Motor neuron (in vitro differentiated cells): Measurements from ENCODE around the gene HNF1B. TPM values are rescaled to one million over a fixed set of nuclear protein-coding genes. Genes with fewer than 3 reads are reported as not detected.

ENCODE experiments used
- ATAC-seq, 8 experiments: fragments of 200-7000 bp; cut with Tn5 transposase; replicated peaks in 6 of 8; 2 replicates each; pipeline ENCODE4 v1.8.0; 2021; ENCODE audit warnings: mild to moderate bottlenecking in 8 of 8, moderate library complexity in 8 of 8
- H3K27ac ChIP-seq, 2 donors: fragments of 250-450 bp; sonication (Bioruptor Pico); 2 replicates each; pipeline ENCODE4 v1.9.0; 2021; ENCODE audit warnings: antibody characterized with exemption in 2 of 2, mild to moderate bottlenecking in 2 of 2, moderate library complexity in 1 of 2
- H3K4me1 ChIP-seq, 2 donors: fragments of 250-450 bp; sonication (Bioruptor Pico); replicated peaks in 1 of 2; 2 replicates each; pipeline ENCODE4 v1.6.1; 2021; ENCODE audit warnings: antibody characterized with exemption in 2 of 2, mild to moderate bottlenecking in 2 of 2, moderate library complexity in 1 of 2
- H3K4me3 ChIP-seq, 5 donors: fragments of 250-450 bp; sonication (Bioruptor Pico); 2 replicates each; pipeline ENCODE4 v1.9.0; 2021; ENCODE audit warnings: antibody characterized with exemption in 5 of 5, mild to moderate bottlenecking in 5 of 5, moderate library complexity in 4 of 5
- WGBS, 10 experiments: fragments of 450-650 bp; shearing (Covaris generic); methylation state at CpG; one replicate each; pipeline ENCODE4 v1.0.0; 2022; 5-methylcytosine and 5-hydroxymethylcytosine counted together
- in situ Hi-C, 9 experiments: fragments of 400-800 bp; cut with MboI; loops; one replicate each; pipeline ENCODE4 v1.15.0; 2021; ENCODE audit warnings: low sequenced_read_pairs in 9 of 9, low pct_unique_long_range_greater_than_20kb in 2 of 9; ENCODE audit not compliant: unreplicated experiment in 9 of 9
- total RNA-seq, 8 experiments: library from RNA; unstranded; fragments of 300-600 nt; gene quantifications; 2 replicates each; pipeline versions ENCODE4 v1.2.3 to v1.2.4, GENCODE V29; 2022

The HNF1B gene
- total RNA-seq, 8 experiments from 2014 or later = 0.05 to 0.66 (median 0.20) TPM; not detected in 1

DNA sequence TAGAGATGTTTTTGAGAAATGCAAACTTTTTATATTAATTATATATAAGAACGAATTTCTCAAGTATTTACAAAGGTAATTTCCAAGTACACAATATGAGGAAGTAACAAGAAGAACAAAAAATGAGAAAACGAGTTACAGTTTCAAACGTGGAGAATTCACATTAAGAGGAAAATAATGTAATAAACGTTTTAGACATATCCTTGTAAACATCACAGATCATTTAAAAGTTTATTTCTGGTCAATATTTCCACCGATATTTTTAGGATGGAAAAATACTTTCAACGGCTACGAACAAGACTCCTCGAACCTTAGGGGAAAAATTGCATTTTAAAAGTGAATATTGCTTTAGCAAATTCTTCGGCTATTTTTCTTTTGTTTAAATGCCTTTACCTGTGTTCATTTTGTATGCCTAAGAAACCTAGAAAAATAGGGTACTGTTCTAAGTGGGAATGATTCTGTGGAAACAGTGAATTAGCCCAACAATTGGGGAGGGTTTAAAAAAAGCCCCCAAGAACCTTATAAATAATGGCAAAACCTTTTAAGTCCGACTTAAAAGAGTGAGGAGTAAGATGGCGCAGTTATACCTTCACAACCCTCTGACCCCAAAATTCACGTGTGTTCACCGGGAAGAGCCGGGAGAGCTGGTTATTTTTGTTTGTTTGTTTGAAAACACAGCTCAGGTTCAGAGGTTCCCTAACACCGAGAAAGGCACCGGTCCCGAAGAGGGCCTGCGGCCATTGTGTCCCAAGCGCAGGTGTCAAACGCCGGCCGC, 3.3 kb downstream of the HNF1B start:
- WGBS, 10 experiments = 0 to 19% (median 9%) methylated on average over 4 to 22 of the region's 22 CpGs
- in situ Hi-C loops = no loop called here
- peak overlapping the region in 1 of 2 donors; percentile 51 for H3K27ac ChIP-seq
- H3K4me1 ChIP-seq = peaks cover 15 to 20% of the 10 kb centered on the region in 2 donors
- peak overlapping the region in 3 of 5 donors; percentile 15 to 46 (median 17) for H3K4me3 ChIP-seq
- ATAC-seq = no peak

DNA sequence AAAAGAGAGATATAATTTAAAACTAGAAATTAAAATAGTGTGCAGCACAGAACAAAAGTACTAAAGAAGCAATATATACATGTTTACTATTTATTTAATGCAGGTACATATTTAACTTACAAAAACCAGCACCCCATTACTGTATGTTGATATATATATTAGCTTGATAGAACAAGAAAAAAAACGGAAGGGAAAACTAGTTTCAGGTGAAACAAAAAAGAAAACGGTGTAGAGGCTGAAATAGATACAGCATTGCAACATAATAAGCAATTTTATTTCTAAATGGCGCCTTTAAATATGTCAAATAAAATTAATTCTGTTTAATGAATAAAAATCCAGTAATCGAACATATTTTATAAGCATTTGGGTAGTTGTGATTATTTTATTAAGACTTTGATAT, 3.9 kb downstream of the HNF1B start:
- H3K27ac ChIP-seq = no peak overlapping the region
- no peak for ATAC-seq
- in situ Hi-C loops = no loop called here
- H3K4me1 ChIP-seq = peaks cover 15 to 19% of the 10 kb centered on the region in 2 donors
- WGBS, 10 experiments = 0 to 40% (median 30%) methylated on average over 4 of the region's 4 CpGs
- no peak overlapping the region for H3K4me3 ChIP-seq

DNA sequence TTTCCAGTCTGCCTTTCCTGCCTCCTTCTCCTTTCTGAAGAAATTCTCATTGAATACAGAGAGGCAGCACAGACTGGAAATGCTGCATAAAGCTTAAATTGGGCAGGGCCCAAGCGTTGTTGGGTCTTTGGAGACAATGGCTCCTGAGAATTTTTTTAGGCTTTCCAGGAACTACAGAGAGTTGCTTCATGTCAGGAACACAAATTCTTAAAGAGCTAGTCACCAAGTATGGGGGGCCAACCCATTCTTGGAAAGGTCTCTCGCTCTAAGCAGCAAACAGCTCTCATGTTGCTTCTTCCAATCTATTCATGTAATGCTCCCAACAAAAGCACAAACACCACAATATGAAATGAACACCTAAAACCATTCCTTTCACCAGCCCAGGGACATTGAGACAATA, 6.9 kb downstream of the HNF1B start:
- in situ Hi-C loops = no loop called here
- whole genome bisulfite sequencing, 10 experiments = 0 to 83% (median 49%) methylated on average over 1 to 2 of the region's 2 CpGs; no CpG with 5 or more reads in 2 of the 10 experiments
- ATAC-seq = peak in 1 of 8 experiments; percentile 25
- no peak overlapping the region for H3K4me3 ChIP-seq
- H3K4me1 ChIP-seq = peaks cover 11 to 16% of the 10 kb centered on the region in 2 donors
- no peak overlapping the region for H3K27ac ChIP-seq

DNA sequence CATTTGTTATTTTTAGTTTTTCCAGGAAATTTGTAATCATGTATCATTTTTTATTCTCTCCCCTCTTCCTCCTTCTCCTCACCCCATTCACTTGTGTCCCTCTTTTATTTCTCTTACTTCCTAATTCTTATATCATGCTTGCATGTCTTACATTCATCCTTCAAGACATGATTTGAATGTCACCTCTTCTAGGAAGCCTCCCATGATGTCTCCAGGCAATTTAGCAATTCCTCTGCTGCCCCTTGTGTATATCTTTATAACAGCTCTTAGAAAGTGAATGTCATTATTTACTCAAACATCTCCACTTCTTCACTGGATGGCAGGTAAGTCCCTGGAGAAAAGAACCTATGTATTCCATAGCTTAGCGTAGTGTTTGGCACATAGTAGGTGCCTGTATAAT, 7.8 kb downstream of the HNF1B start:
- in situ Hi-C loops = no loop called here
- peak in 1 of 8 experiments; percentile 13 for ATAC-seq
- Histone ChIP-seq H3K27ac (no peak overlapping the region), H3K4me3 (no peak overlapping the region), H3K4me1 (peaks cover 7 to 16% of the 10 kb centered on the region in 2 donors)
- WGBS, 10 experiments = 13 to 100% (median 79%) methylated on average over 1 of the region's 1 CpG; no CpG with 5 or more reads in 4 of the 10 experiments

DNA sequence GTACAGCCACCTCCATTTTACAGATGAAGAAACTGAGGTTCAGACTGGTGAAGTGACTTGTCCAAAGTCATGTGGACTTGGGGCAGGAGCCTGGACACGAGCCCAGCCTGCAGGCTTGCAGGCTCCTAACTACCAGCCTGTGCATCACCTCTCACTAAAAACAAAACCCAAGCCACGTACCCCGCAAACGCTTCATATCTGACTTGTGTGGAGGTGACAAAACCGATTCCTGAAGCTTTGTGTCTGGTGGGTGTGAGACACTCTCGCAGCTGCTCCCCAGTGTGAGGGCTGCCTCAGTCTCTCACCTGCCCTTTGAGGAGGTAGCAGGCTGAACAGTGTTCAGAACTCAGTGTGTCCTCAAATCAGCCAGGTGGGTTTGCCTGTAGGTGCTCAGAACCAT, 8.4 kb downstream of the HNF1B start:
- no peak overlapping the region for H3K27ac ChIP-seq
- WGBS, 10 experiments = 42 to 100% (median 84%) methylated on average over 1 to 3 of the region's 6 CpGs; no CpG with 5 or more reads in 6 of the 10 experiments
- ATAC-seq = no peak
- no peak overlapping the region for H3K4me3 ChIP-seq
- peaks cover under 1 to 16% of the 10 kb centered on the region in 2 donors for H3K4me1 ChIP-seq
- in situ Hi-C loops = no loop called here

DNA sequence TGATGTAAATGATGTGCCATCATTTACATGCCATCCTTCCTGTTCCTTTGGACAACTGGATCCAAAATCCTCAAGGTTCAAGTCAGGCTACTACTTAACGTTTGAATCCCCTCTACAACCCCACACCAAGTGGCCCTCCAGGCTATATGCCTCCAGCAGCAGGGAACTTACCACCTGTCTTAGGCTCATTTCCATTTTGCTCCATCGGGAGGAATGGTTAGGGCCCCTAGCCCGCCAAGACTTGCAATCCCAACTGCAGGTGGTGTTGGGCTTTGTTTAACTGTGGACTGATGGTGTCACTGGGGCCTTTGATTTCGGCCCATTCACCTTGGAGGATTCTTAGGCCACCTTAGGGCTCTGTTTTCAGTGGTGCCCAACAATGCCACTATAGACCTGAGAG, 9.7 kb downstream of the HNF1B start:
- in situ Hi-C loops = no loop called here
- H3K4me1 ChIP-seq = peaks cover 0 to 17% of the 10 kb centered on the region in 2 donors
- H3K4me3 ChIP-seq = no peak overlapping the region
- ATAC-seq = no peak
- 0 to 90% (median 60%) methylated on average over 1 to 3 of the region's 4 CpGs; no CpG with 5 or more reads in 2 of the 10 experiments for WGBS, 10 experiments
- no peak overlapping the region for H3K27ac ChIP-seq

DNA sequence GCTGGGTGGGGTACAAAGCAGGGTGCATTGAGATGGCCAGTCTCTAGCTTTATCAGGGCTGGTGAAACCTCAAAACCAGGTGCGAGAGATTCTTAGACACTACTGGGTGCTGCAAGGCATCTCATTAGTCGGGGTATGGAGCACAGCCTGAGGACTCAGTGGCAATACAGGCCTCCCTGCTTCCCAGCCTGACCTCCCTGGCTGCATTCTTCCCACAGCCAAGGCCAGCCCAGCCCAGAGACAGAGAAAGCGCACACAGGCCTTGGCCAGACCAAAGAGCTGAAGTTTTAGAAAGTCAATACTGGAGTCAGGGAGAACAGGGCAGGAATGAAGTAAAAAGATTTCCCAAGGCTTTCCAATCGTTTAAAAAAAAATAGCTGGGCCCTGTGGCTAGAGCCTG, 12.5 kb downstream of the HNF1B start:
- Histone ChIP-seq H3K4me3 (no peak overlapping the region), H3K4me1 (peaks cover 4 to 23% of the 10 kb centered on the region in 2 donors), H3K27ac (no peak overlapping the region)
- peak in 1 of 8 experiments; percentile 62 for ATAC-seq
- in situ Hi-C loops = no loop called here
- 0 to 100% (median 79%) methylated on average over 1 to 3 of the region's 4 CpGs; no CpG with 5 or more reads in 2 of the 10 experiments for WGBS, 10 experiments

DNA sequence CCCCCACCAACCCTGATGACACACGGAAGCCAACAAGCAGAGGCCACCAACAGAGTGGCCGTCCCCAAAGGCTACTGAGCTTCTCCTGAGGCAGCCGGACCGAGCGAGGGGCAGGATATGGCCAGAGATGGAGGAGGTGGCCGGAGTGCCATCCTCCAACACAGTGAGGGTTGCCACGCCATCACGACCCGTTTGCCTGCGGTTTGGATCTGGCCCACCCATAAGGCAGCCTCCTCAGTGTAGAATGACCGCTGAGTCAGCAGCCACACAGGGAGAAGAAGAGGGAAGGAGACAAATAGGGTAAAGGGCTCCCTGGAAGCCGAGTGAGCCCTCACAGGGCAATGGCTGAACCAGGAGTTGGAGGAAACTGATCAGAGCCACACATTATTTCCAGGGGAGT, 13.8 kb downstream of the HNF1B start:
- peaks cover 10 to 35% of the 10 kb centered on the region in 2 donors for H3K4me1 ChIP-seq
- in situ Hi-C loops = no loop called here

DNA sequence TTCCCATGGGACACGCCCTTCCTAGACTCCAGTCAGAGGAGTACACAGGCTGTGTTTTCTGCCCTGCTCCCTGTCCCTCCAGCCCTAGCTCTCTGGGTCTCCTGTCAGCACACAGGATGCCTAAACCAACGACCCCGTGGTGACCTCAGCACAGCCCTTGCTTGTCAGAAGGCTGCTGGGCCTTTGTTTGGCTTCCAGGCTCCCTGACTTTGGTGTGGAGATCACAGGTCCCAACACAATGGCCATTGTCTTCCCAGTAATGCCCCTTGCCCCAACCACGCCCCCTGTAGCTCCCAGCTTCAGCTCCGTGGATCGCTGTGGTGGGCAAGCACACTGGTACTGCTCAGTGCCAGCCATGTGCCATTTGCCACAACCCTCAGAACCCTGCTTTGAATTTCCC, 15.0 kb downstream of the HNF1B start:
- WGBS, 10 experiments = 0 to 50% (median 33%) methylated on average over 1 to 4 of the region's 6 CpGs; no CpG with 5 or more reads in 3 of the 10 experiments
- Histone ChIP-seq H3K4me3 (no peak overlapping the region), H3K27ac (peak overlapping the region in 1 of 2 donors; percentile 15), H3K4me1 (peaks cover 10 to 44% of the 10 kb centered on the region in 2 donors)
- peak in 1 of 8 experiments; percentile 7 for ATAC-seq
- in situ Hi-C loops = no loop called here

More for the DNA sequence above, 13.8 kb downstream of the HNF1B start:
- ATAC-seq = no peak
- no peak overlapping the region for H3K4me3 ChIP-seq
- H3K27ac ChIP-seq = no peak overlapping the region
- WGBS, 10 experiments = 29 to 100% (median 80%) methylated on average over 1 to 8 of the region's 12 CpGs; no CpG with 5 or more reads in 5 of the 10 experiments

DNA sequence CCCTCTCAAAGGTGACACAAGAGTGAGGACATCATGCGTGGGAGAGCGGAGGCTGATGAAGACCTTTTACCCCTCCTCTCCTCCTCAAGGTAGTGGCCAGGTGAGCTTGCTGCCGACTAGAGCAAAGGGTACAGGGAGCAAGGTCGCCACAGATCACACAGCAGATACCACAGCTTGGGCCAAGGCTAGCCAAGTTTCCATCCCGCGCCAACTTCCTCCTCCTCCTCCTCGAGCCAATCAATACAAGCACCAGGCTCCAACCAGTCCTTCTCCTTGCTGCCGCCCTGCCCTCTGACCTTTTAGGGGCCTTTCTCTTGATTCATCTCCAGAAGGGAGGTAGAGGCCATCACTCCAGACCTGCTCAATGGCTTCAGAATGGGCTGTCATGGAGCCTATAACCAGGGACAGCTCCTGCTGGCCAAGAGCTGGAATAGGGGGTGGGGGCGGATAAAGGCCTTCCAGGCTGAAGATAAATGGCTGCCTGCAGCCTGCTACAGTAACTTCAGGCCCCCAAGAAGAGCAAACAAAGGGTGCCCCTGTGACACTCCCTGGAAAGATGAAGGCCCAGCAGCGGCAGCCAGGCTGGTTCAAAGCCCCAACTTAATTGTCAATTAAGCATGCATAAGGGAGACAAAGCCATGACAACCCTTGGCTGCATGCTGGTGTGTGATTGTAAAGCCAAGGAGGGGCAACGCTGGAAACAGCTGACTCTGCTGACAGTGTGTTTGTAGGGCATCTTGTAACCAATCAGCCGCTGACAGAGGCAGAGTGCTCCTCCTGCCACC, 17.8 kb downstream of the HNF1B start:
- peaks cover 10 to 41% of the 10 kb centered on the region in 2 donors for H3K4me1 ChIP-seq
- in situ Hi-C loops = no loop called here
- ATAC-seq = peak in 5 of 8 experiments; percentile 74 to 90 (median 79)
- H3K4me3 ChIP-seq = no peak overlapping the region
- WGBS, 10 experiments = 0 to 80% (median 37%) methylated on average over 1 to 9 of the region's 12 CpGs; no CpG with 5 or more reads in 6 of the 10 experiments
- H3K27ac ChIP-seq = no peak overlapping the region

DNA sequence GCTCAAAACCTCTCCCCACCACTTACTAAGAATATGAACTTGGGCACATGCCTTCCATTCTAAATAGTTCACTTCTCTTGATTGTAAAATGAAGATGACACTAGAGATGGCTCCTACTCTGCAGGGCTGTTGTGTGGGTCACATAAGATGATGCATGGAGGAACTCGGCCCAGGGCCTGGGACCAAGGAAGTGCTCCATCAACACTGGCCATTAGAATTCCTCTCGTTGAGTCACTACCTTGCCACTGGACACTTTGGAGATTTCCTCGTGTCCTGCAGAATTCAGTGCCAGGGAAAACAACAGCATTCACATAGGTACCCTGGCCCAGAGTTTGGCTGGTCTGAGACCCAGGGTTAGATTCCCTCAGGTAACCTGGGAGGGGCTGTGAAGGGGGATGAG, 18.6 kb downstream of the HNF1B start:
- in situ Hi-C loops = no loop called here
- Histone ChIP-seq H3K4me1 (peaks cover 10 to 41% of the 10 kb centered on the region in 2 donors), H3K4me3 (no peak overlapping the region), H3K27ac (no peak overlapping the region)
- 40 to 90% (median 71%) methylated on average over 1 to 2 of the region's 3 CpGs; no CpG with 5 or more reads in 7 of the 10 experiments for WGBS, 10 experiments
- ATAC-seq = no peak

DNA sequence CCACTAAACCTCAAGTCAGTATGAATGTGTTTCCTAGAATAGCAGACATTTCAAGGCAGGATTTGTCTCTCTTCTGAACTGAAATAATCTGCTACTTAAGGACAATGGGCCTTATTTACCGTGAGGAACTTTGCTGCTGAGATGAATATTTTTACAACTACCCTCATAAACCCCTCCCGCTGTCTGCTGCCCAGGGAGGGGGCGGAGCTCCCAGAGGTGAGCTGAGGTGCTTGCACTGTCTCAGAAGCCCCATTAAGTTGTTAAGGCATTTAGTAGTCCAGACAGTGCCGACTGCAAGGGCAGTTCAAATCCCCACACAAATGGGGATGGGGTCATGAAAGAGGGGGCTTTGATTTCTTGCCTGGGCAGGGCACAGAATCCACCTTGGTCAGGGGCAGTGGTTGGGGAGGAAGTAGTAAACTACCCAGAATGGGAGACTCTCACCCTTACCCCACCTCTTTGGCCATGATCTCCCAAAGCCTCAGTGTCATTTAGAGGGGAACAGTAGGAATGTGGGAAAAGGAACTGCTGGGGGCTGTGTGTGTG, 19.2 kb downstream of the HNF1B start:
- in situ Hi-C loops = no loop called here
- WGBS, 10 experiments = 0 to 60% (median 24%) methylated on average over 1 to 3 of the region's 4 CpGs; no CpG with 5 or more reads in 4 of the 10 experiments
- H3K27ac ChIP-seq = no peak overlapping the region
- peak in 1 of 8 experiments; percentile 18 for ATAC-seq
- H3K4me3 ChIP-seq = no peak overlapping the region
- peaks cover 10 to 41% of the 10 kb centered on the region in 2 donors for H3K4me1 ChIP-seq
